Measurements from ENCODE around the gene CRAT. TPM values are rescaled to one million over a fixed set of nuclear protein-coding genes. Genes with fewer than 3 reads are reported as not detected.
A peak's percentile ranks its signal among the peaks of the same experiment; 100 is the strongest.

Gene CRAT
- total and polyA plus RNA-seq, 8 donors: 16.8 to 33.2 (median 25.7) TPM

DNA sequence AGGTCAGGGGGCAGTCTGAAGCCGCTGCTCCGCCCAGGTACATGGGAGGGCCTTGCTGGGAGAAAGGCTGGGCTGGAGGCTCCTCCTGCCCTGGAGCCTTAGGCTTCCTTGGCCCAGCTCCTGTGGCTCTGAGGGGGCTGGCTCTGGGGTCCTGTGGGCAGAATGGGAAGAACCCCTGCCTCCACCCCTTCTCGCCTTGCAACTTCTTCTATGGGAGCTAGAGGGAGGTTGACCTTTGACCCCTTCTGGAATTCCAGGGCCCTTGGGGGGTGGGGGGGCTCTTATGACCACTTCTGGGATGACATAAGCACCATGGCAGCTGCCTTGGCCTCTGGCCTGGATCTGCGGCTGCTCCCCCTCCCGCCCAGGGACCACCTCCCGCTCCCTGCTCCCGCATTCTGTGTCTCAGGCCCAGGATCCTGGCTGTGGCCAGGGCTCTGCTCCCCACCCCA, 35.3 kb upstream of the CRAT start:
- Histone ChIP-seq H3K27ac (peak overlapping the region; percentile 73 to 81), H3K9me3 (no peaks in the 10 kb centered on the region), H3K4me1 (peaks cover 51 to 67% of the 10 kb centered on the region in 2 donors), H3K27me3 (no peaks in the 10 kb centered on the region), H3K36me3 (peaks cover 0 to 63% of the 10 kb centered on the region in 2 donors), H3K4me3 (no peak overlapping the region)
- ATAC-seq (peak; percentile 3), DNase-seq (peak in 2 of 4 donors; percentile 71 to 76)
- TF ChIP-seq, protein P1, sequence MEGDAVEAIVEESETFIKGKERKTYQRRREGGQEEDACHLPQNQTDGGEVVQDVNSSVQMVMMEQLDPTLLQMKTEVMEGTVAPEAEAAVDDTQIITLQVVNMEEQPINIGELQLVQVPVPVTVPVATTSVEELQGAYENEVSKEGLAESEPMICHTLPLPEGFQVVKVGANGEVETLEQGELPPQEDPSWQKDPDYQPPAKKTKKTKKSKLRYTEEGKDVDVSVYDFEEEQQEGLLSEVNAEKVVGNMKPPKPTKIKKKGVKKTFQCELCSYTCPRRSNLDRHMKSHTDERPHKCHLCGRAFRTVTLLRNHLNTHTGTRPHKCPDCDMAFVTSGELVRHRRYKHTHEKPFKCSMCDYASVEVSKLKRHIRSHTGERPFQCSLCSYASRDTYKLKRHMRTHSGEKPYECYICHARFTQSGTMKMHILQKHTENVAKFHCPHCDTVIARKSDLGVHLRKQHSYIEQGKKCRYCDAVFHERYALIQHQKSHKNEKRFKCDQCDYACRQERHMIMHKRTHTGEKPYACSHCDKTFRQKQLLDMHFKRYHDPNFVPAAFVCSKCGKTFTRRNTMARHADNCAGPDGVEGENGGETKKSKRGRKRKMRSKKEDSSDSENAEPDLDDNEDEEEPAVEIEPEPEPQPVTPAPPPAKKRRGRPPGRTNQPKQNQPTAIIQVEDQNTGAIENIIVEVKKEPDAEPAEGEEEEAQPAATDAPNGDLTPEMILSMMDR (IDR thresholded peaks at IDR 0.05): no peak
- intact Hi-C loops (cut with DNase I): loop anchor here in 1 of 2 donors (10.0 kb wide), 1 partner anchor 469 kb away; no protein-coding TSS in a partner anchor

DNA sequence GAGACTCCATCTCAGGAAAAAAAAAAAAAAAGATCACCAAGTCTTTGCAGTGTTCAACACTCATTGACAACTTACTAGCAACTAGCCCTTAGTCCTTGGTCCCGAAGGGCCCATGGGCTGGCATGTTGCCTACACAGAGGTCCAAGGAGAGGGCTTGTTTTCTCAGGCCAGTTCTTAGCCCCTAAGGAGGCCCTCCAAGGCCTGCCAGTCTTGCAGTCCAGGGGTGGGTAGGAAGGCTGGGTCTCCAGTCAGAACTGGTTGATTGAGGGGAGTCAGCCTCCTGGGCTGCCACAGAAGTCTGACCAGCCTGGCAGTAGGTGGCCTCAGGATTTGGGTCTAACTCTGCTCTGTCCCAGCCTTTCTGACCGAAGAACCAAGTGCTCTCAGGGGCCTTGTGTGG, 34.7 kb upstream of the CRAT start:
- intact Hi-C loops (cut with DNase I): loop anchor here in 1 of 2 donors (10.0 kb wide), 1 partner anchor 469 kb away; no protein-coding TSS in a partner anchor
- ATAC-seq (no peak), DNase-seq (no peak)
- Histone ChIP-seq H3K27ac (peak overlapping the region; percentile 73 to 81), H3K9me3 (no peaks in the 10 kb centered on the region), H3K27me3 (no peaks in the 10 kb centered on the region), H3K36me3 (peaks cover 0 to 60% of the 10 kb centered on the region in 2 donors), H3K4me3 (no peak overlapping the region), H3K4me1 (peaks cover 57 to 73% of the 10 kb centered on the region in 2 donors)
- TF ChIP-seq, protein P1 (IDR thresholded peaks at IDR 0.05): no peak

- H3K27me3 ChIP-seq: no peaks in the 10 kb centered on the region
- H3K36me3 ChIP-seq: peaks cover 0 to 51% of the 10 kb centered on the region in 2 donors
- no peak overlapping the region for H3K4me3 ChIP-seq
- DNase-seq (peak; percentile 78 to 92 (median 88)), ATAC-seq (peak; percentile 37)
- H3K9me3 ChIP-seq: no peaks in the 10 kb centered on the region
- H3K4me1 ChIP-seq: peaks cover 72 to 86% of the 10 kb centered on the region in 2 donors
- TF ChIP-seq, protein P1 (IDR thresholded peaks at IDR 0.05): peak; percentile 83 to 96
- intact Hi-C loops (cut with DNase I): loop anchor here in 1 of 2 donors (10.0 kb wide), 1 partner anchor 472 kb away; no protein-coding TSS in a partner anchor
- H3K27ac ChIP-seq: peak overlapping the region; percentile 99 to 100
Observed at GRCh38 chr9:129143031-129143927, 32.7 kb upstream of the CRAT start.

- H3K4me3 ChIP-seq: peak overlapping the region in 1 of 2 donors; percentile 7
- intact Hi-C loops (cut with DNase I): loop anchor here in 1 of 2 donors (10.0 kb wide), 1 partner anchor 472 kb away; no protein-coding TSS in a partner anchor
- peaks cover 76 to 92% of the 10 kb centered on the region in 2 donors for H3K4me1 ChIP-seq
- peaks cover 0 to 51% of the 10 kb centered on the region in 2 donors for H3K36me3 ChIP-seq
- H3K27ac ChIP-seq: peak overlapping the region; percentile 99 to 100
- ATAC-seq: no peak
- DNase-seq: no peak
- no peaks in the 10 kb centered on the region for H3K27me3 ChIP-seq
- TF ChIP-seq, protein P1 (IDR thresholded peaks at IDR 0.05): no peak
- no peaks in the 10 kb centered on the region for H3K9me3 ChIP-seq
Observed at GRCh38 chr9:129142138-129142935, 31.7 kb upstream of the CRAT start.
